IPS-15b (cell line): ENCODE results near the gene JAZF1.

Experiments used
- H3K27me3 ChIP-seq: one replicate; pipeline ENCODE4 v1.6.1; 2013; ENCODE audit warnings: low read length; ENCODE audit not compliant: control insufficient read depth, insufficient read depth
- H3K36me3 ChIP-seq: one replicate; pipeline ENCODE4 v1.6.1; 2013; ENCODE audit warnings: low read length; ENCODE audit not compliant: control insufficient read depth, insufficient read depth
- H3K4me1 ChIP-seq: one replicate; pipeline ENCODE4 v1.6.1; 2013; ENCODE audit warnings: mild to moderate bottlenecking, low read length; ENCODE audit not compliant: control insufficient read depth, insufficient read depth
- H3K4me3 ChIP-seq: one replicate; pipeline ENCODE4 v1.5.1; 2013; ENCODE audit warnings: low read depth, low read length
- H3K9ac ChIP-seq: one replicate; pipeline ENCODE4 v1.6.1; 2013; ENCODE audit warnings: low read depth, mild to moderate bottlenecking, low read length
- H3K9me3 ChIP-seq: one replicate; pipeline ENCODE4 v1.6.1; 2013; ENCODE audit warnings: mild to moderate bottlenecking, low read length; ENCODE audit not compliant: control insufficient read depth, insufficient read depth

Gene JAZF1

DNA sequence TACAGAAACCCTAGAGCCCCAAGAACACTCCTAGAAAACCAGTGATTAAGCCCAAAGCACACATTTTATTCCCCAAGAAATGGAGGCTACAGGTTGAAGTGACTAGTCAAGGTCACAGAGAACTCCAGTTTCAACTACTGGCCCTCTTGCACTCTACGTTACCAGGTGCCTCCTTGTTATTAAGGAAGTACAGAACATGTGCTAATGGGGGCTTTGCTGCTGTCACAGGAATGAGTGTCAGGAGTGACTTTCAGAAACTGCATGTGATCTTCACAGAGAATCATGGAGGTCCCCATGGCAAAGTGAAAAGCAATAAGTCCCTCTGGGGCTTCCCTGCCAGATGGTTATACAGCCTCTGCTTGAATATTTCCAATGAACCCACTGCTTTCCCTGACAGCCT lies 19.3 kb downstream of the JAZF1 start:
- Histone ChIP-seq H3K9ac (no peak overlapping the region), H3K4me1 (no peaks in the 10 kb centered on the region)

DNA sequence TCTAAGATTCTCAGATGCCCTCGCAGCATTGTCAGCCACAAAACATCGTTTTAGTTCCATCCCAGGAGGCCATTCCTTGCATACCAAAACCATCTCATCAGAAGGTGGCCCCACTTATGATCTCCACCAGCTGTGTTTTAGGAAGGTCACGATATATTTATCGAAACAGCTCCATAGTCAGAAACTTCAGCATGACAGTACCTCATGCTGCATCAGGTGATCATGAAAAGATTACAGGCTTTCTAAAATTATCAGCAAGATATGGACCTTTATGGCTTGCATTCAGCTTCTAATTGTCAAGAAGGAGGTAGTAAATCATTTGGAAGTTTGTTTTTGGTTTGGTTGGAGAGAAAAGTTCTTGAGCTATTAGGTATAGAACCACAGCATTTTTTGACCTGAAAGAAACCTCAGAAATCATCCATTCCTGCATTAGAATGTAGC lies 20.0 kb downstream of the JAZF1 start:
- no peak overlapping the region for H3K9ac ChIP-seq
- no peaks in the 10 kb centered on the region for H3K36me3 ChIP-seq
- H3K27me3 ChIP-seq = no peaks in the 10 kb centered on the region
- H3K9me3 ChIP-seq = no peaks in the 10 kb centered on the region
- no peak overlapping the region for H3K4me3 ChIP-seq
- no peaks in the 10 kb centered on the region for H3K4me1 ChIP-seq

More for the DNA sequence above, 19.3 kb downstream of the JAZF1 start:
- no peak overlapping the region for H3K4me3 ChIP-seq
- H3K9me3 ChIP-seq = no peaks in the 10 kb centered on the region
- H3K36me3 ChIP-seq = no peaks in the 10 kb centered on the region
- no peaks in the 10 kb centered on the region for H3K27me3 ChIP-seq

DNA sequence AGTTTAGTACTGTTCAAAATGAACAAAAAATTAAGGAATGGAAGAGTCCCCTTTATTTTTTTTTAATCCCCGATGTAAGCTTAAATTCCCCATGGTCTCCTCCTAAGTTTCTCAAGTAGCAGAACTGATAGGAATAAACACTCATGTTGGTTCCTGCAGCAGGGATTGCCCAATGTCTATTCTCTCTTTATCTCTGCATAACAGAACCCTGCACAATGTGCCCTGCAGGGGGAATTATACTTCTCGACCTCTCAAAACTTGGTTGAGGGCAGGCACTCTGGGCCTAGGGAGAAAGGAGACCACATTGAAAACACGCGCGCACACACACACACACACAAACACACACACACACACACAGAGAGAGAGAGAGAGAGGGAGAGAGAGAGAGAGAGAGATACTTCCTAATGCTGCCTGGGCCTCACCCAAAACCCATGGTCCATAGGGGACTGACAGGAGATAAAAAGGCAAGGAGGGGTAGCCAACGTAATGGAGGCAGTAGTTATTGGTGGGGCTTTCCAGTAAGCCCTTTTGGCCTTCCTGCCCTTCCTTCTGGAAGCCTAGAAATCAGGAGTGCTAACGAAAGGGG lies 22.7 kb downstream of the JAZF1 start:
- no peaks in the 10 kb centered on the region for H3K27me3 ChIP-seq
- H3K36me3 ChIP-seq = no peaks in the 10 kb centered on the region
- H3K9ac ChIP-seq = no peak overlapping the region
- no peaks in the 10 kb centered on the region for H3K4me1 ChIP-seq
- H3K9me3 ChIP-seq = no peaks in the 10 kb centered on the region
- no peak overlapping the region for H3K4me3 ChIP-seq

DNA sequence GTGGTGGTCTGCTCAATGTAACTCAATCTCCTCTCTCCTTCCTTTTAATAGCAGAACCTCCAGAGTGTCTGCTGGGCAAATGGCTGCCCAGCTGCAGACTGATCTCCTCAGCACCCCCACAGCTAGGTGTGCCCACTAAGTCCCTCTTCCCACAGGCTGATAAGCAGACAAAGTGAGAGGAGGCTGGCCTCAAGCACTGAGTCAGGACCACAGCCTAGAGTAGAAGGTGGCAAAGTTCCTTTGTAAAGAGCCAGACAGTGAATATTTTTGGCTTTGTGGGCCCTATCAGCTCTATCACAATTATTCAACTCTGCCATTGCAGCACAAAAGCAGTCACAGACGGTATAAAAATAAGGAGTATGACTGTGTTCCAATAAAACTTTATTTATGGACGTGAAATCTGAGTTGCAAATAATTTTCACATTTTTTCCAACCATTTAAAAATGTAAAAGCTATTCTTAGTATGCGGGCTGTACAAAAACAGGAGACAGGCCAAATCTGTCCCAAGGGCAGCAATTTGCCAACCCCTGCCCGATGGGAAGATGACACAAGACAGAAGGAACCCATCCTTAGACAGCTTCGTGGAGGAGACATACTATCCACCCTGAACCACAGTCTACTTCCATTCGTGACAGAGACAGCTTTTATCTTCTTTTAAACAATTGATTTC lies 23.4 kb downstream of the JAZF1 start:
- H3K4me3 ChIP-seq = no peak overlapping the region
- H3K36me3 ChIP-seq = no peaks in the 10 kb centered on the region
- H3K4me1 ChIP-seq = no peaks in the 10 kb centered on the region
- no peaks in the 10 kb centered on the region for H3K27me3 ChIP-seq
- no peaks in the 10 kb centered on the region for H3K9me3 ChIP-seq
- no peak overlapping the region for H3K9ac ChIP-seq

DNA sequence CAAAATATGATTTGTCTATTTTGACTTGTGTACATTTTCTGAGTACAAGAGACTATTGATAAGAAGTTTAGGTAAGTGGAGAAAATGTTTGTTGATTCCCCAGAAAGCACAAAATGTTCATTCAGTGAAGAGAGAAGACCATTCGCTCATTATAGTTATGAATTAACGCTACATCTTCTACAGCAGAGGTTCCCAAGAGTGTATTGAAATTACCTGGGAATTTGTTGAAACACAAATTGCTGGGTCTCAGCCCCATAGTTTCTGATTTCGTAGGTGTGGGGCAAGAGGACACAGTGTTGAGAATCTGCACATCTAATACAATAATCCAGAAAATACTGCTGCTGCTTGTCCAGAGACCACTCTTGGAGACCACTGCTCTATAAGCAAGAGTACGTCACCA lies 24.2 kb downstream of the JAZF1 start:
- Histone ChIP-seq H3K4me3 (no peak overlapping the region), H3K27me3 (no peaks in the 10 kb centered on the region), H3K4me1 (no peaks in the 10 kb centered on the region), H3K36me3 (no peaks in the 10 kb centered on the region), H3K9me3 (no peaks in the 10 kb centered on the region), H3K9ac (no peak overlapping the region)

DNA sequence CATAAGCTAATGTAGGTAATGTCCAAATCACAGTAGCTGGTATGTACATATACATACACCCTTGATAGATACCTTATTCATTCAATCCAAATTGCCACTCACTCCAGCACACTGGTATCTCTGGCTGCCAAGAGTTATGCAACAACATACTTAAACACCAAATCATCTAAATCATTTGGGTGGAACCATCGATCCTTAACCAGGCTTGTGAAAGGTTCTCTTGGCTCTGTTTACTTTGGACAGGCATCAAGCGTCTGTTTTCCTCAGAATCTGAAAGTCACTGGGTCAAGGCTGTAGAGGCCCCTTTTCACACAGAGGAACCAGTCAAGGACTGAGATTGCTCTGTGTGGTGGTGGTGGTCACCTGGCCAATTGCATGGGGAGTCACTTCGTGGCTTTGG lies 24.6 kb downstream of the JAZF1 start:
- no peak overlapping the region for H3K4me3 ChIP-seq
- no peaks in the 10 kb centered on the region for H3K4me1 ChIP-seq
- H3K36me3 ChIP-seq = no peaks in the 10 kb centered on the region
- H3K27me3 ChIP-seq = no peaks in the 10 kb centered on the region
- no peaks in the 10 kb centered on the region for H3K9me3 ChIP-seq
- no peak overlapping the region for H3K9ac ChIP-seq

DNA sequence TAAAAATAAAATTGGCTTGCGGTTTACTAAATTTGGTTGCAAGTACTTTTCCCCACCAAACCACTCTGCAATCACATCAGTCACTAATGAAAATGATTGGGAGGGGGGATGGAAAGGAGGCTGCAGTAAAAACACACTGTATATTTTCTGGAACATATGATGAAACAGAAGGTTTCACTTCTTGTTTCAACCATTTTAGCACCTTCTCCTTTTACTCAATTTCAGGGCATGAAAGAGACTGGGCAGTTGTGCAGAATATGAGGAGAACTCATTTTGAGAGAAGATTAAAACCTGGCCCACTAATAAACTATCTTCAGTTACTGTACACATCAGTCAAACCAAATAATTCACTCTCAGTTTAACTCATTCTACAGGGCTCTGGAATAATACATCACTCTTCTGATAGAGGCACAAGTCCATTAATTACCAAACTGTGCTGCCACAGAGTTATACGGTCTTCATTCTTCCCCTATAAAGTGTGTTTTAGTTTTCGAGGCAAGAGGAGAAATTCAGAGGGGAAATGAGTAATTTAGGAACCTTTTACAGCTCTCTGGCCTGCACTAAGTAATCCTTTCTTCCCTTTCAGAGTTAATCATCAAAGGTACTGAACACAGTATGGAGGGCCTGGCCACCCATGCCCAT lies 25.5 kb downstream of the JAZF1 start:
- no peak overlapping the region for H3K4me3 ChIP-seq
- H3K36me3 ChIP-seq = no peaks in the 10 kb centered on the region
- H3K4me1 ChIP-seq = no peaks in the 10 kb centered on the region
- H3K9ac ChIP-seq = no peak overlapping the region
- no peaks in the 10 kb centered on the region for H3K9me3 ChIP-seq
- H3K27me3 ChIP-seq = no peaks in the 10 kb centered on the region

DNA sequence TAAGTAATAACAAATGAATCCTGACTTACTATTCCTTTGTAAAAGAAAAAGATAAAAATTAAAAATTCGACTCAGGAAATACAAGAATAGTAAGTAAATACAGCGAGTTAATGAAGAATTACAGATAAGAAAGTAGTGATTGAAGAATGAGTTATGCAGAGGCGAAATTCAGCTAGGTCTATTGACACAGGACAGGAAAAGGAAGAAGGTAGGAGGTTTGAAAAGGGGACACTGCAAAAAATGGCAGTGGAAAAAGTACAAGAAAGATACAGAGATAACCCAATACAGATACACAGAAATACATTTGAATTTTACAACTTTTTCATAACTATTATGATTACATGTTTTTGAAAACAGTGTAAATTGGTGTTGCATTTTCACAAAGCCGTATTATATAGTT lies 28.0 kb downstream of the JAZF1 start:
- Histone ChIP-seq H3K9ac (no peak overlapping the region), H3K4me1 (peaks cover 11% of the 10 kb centered on the region), H3K4me3 (no peak overlapping the region)

DNA sequence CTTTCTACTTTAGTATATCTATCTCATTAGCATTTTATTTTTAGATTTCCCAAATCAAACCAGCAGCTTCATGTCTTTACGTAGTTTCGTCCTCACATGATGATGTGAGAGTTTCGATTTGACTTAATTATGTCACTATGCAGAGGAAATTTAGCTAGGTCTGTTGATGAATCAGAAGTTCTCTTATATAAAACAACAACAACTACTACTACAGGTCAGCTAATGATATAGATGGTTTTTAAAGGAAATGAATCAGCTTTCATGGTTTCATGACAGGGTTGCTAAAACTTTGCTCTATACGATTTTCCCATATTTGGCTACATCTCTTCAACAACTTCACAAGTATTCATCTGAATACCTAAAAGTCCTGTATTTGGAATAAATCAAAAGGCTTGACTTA lies 28.6 kb downstream of the JAZF1 start:
- Histone ChIP-seq H3K9me3 (no peaks in the 10 kb centered on the region), H3K27me3 (no peaks in the 10 kb centered on the region), H3K4me1 (peaks cover 11% of the 10 kb centered on the region), H3K4me3 (no peak overlapping the region), H3K36me3 (no peaks in the 10 kb centered on the region), H3K9ac (no peak overlapping the region)

More for the DNA sequence above, 28.0 kb downstream of the JAZF1 start:
- Histone ChIP-seq H3K9me3 (no peaks in the 10 kb centered on the region), H3K36me3 (no peaks in the 10 kb centered on the region), H3K27me3 (no peaks in the 10 kb centered on the region)

DNA sequence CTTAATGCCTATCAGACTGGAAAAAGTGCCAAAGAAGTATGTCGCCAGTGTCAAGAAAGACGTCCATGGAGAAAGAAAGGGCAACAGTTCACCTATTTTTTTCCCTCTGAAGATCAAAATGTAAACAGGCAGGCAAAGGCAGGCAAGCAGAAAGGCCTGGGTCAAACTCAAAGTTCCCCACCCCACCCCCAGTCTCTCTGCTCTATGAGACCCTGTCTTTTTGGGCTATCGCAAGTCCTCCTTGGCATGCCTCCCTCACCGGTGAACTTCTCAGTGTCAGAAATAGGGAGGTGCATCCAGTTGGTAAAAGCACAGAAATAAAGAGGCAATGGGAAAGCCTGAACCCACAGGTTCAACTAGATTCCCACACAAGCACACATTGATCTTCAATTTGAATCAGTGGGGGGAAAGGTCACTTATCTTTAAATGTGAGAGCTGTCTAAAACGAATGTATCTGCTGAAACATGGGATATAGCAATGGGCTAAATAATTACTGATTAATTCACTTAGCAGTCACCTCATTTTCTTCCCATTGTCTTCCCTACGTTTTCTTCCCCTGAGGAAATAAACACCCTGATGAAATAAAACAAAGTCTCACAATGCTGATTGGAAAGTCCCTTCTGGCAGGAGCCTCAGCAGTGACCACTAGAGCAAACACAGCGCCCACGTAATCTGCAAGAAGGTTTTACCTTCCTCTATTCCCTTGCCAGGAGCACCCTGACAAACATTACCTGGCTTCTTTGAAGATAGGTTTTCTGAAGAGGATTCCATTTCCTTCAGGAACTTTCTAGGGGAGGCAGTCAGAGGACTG lies 31.1 kb downstream of the JAZF1 start:
- Histone ChIP-seq H3K4me3 (no peak overlapping the region), H3K9me3 (no peaks in the 10 kb centered on the region), H3K4me1 (peaks cover 11% of the 10 kb centered on the region), H3K9ac (no peak overlapping the region), H3K36me3 (no peaks in the 10 kb centered on the region), H3K27me3 (no peaks in the 10 kb centered on the region)

DNA sequence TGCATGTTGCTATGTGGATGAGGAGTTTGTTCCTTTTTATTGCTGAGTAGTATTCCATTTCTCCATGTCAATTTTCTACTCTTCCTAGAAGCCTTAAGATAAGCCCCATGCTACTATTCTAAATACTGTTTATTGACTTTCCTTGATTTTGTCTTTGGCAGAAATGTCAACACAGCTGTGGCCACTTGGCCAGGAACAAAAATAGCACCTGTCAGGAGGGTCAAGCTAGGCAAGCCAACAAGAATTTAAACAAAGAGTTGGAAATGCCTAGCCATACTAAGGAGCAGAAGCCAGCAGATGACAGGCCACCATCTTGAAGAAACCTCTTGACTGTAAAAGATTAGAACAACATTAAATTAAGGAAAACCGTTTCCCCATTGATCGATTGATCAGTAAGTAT lies 34.7 kb downstream of the JAZF1 start:
- Histone ChIP-seq H3K9ac (no peak overlapping the region), H3K27me3 (no peaks in the 10 kb centered on the region), H3K9me3 (no peaks in the 10 kb centered on the region), H3K36me3 (no peaks in the 10 kb centered on the region), H3K4me3 (no peak overlapping the region), H3K4me1 (peaks cover 11% of the 10 kb centered on the region)
